Mammary epithelial cell (primary cell): Measurements from ENCODE around the gene CCDC3.

Experiments
- CTCF ChIP-seq, 2 donors: IDR thresholded peaks in 1 of 2; conservative IDR thresholded peaks in 1 of 2; 2 replicates each; pipeline ENCODE4 v1.5.1; 2011 to 2012; ENCODE audit warnings: inconsistent platforms in 2 of 2, low read length in 2 of 2, mild to moderate bottlenecking in 2 of 2, control low read depth in 1 of 2, low read depth in 1 of 2; ENCODE audit not compliant: insufficient read depth in 1 of 2; ENCODE audit errors: extremely low read depth in 1 of 2
- EZH2 ChIP-seq: IDR thresholded peaks from 2 replicates; pipeline ENCODE4 v1.6.1; 2012; ENCODE audit warnings: low read length, inconsistent platforms, borderline replicate concordance

- no peak for TF ChIP-seq CTCF (conservative IDR thresholded peaks at IDR 0.05 in 1 of 2, IDR thresholded peaks at IDR 0.05 in 1 of 2; ENCODE audit: extremely low read depth in 1 of 2, insufficient read depth in 1 of 2, low read depth in 1 of 2, low read length in 2 of 2)
- TF ChIP-seq EZH2: no peak
Measured at GRCh38 chr10:12975906-12976305, 25.6 kb downstream of the CCDC3 start.
